Measurements from ENCODE around the gene VPS16. TPM values are rescaled to one million over a fixed set of nuclear protein-coding genes. Genes with fewer than 3 reads are reported as not detected.

VPS16 gene
- total RNA-seq, 1 experiment from 2014 or later, result 26.2 TPM

DNA sequence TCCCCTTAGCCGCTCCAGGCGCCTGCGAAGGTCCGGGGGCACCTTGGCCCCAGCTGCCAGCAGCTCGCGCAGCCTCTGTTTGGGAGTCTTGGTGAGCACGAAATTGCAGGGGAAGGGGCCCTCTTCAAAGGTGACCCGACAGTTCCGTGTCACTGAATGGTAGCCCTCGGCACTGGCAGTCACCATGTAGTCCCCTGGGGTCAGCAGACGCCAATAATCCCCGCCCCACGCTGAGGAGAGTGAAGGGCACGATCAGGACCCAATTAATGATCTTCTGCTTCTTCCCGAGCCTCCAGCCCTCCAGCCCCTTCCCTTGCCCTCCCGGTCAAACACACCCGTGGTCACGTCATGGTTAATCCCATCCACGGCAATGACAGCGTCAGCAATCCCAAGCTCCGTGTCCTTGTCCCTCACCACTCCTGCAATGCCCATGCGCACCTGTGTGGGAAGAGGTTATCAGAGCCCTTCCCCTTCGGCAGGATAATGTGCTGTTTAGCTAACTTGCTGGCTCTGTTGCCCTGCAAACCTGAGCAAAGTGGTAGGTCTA lies 46.3 kb upstream of the VPS16 start:
- CTCF ChIA-PET, result interaction anchor here (1.0 kb wide), 1 partner anchor 105 kb away, joined by 3 read pairs; no protein-coding TSS in a partner anchor
- Mint-ChIP-seq H3K36me3 (peaks cover 22% of the 10 kb centered on the region), H3K27ac (no peak overlapping the region)

DNA sequence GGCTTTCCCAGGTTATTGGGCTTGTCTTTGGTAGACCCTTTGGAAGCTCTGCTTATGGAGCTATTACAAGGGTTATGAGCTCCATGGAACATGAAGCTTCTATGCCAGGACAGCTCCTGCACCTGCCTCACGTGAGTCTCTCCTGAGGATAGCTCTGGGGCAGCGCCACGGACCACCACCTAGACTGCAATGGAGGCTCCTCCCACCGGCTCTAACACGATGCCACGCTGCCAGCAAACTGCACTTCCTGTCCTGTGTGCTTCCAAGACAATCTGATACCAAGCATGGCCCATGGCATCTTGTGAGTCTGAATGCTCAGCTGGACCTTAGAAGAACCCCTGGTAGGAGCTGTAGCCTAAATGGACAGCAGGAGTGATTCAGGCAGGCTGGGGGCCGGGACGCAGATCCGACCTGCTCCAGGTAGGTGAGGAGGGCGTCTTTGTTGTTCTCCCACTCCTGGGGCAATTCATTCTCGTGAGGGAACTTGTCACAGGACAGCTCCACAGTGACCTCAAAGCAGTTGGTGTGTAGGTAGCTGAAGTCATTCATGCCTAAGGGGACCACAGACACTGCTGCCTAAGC lies 45.6 kb upstream of the VPS16 start:
- Mint-ChIP-seq H3K4me3 (no peak overlapping the region), H3K9me3 (no peaks in the 10 kb centered on the region), H3K4me1 (peaks cover 13% of the 10 kb centered on the region), H3K27me3 (ENCODE audit: low read depth) (peaks cover 5% of the 10 kb centered on the region; the same call in 1 of the 2 replicates), H3K27ac (no peak overlapping the region), H3K36me3 (peaks cover 22% of the 10 kb centered on the region)
- ATAC-seq, result no peak
- TF ChIP-seq NR2C2 (CRISPR knock-in tag; IDR thresholded peaks at IDR 0.05) (no peak), SMAD3 (CRISPR knock-in tag; IDR thresholded peaks at IDR 0.05; ENCODE audit: borderline replicate concordance) (no peak), SMAD4 (CRISPR knock-in tag; IDR thresholded peaks at IDR 0.05) (no peak)
- TF ChIP-seq, protein P1, sequence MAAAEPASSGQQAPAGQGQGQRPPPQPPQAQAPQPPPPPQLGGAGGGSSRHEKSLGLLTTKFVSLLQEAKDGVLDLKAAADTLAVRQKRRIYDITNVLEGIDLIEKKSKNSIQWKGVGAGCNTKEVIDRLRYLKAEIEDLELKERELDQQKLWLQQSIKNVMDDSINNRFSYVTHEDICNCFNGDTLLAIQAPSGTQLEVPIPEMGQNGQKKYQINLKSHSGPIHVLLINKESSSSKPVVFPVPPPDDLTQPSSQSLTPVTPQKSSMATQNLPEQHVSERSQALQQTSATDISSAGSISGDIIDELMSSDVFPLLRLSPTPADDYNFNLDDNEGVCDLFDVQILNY (CRISPR knock-in tag; IDR thresholded peaks at IDR 0.05), result no peak
- TF ChIP-seq, protein P2, sequence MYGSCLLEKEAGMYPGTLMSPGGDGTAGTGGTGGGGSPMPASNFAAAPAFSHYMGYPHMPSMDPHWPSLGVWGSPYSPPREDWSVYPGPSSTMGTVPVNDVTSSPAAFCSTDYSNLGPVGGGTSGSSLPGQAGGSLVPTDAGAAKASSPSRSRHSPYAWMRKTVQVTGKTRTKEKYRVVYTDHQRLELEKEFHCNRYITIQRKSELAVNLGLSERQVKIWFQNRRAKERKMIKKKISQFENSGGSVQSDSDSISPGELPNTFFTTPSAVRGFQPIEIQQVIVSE (CRISPR knock-in tag; IDR thresholded peaks at IDR 0.05; ENCODE audit: borderline replicate concordance), result no peak
- ChIA-PET CTCF (interaction anchor here (0.7 to 1.0 kb wide), 2 partner anchors 57 to 106 kb away, joined by 3 read pairs; no protein-coding TSS in a partner anchor), POLR2A (interaction anchor here (0.5 kb wide), 1 partner anchor 130 kb away, joined by 3 read pairs; no protein-coding TSS in a partner anchor)
- DNase-seq (ENCODE audit: low spot score), result no peak

More for the DNA sequence above, 46.3 kb upstream of the VPS16 start:
- H3K4me3 Mint-ChIP-seq, result no peak overlapping the region
- POLR2A ChIA-PET, result no interaction called here
- TF ChIP-seq SMAD3 (CRISPR knock-in tag; IDR thresholded peaks at IDR 0.05; ENCODE audit: borderline replicate concordance), result no peak
- TF ChIP-seq, protein P3, sequence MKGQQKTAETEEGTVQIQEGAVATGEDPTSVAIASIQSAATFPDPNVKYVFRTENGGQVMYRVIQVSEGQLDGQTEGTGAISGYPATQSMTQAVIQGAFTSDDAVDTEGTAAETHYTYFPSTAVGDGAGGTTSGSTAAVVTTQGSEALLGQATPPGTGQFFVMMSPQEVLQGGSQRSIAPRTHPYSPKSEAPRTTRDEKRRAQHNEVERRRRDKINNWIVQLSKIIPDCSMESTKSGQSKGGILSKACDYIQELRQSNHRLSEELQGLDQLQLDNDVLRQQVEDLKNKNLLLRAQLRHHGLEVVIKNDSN (CRISPR knock-in tag; IDR thresholded peaks at IDR 0.05), result no peak
- TF ChIP-seq ELF4 (CRISPR knock-in tag; IDR thresholded peaks at IDR 0.05; ENCODE audit: low read depth), result no peak
- TF ChIP-seq SP1 (CRISPR knock-in tag; conservative IDR thresholded peaks at IDR 0.05), result no peak
- TF ChIP-seq, protein P4, sequence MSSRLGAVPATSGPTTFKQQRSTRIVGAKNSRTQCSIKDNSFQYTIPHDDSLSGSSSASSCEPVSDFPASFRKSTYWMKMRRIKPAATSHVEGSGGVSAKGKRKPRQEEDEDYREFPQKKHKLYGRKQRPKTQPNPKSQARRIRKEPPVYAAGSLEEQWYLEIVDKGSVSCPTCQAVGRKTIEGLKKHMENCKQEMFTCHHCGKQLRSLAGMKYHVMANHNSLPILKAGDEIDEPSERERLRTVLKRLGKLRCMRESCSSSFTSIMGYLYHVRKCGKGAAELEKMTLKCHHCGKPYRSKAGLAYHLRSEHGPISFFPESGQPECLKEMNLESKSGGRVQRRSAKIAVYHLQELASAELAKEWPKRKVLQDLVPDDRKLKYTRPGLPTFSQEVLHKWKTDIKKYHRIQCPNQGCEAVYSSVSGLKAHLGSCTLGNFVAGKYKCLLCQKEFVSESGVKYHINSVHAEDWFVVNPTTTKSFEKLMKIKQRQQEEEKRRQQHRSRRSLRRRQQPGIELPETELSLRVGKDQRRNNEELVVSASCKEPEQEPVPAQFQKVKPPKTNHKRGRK (CRISPR knock-in tag; IDR thresholded peaks at IDR 0.05; ENCODE audit: borderline replicate concordance), result no peak
- TF ChIP-seq NR3C1 (CRISPR knock-in tag; conservative IDR thresholded peaks at IDR 0.05; ENCODE audit: low read depth), result no peak
- TF ChIP-seq, protein P5, sequence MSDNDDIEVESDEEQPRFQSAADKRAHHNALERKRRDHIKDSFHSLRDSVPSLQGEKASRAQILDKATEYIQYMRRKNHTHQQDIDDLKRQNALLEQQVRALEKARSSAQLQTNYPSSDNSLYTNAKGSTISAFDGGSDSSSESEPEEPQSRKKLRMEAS (CRISPR knock-in tag; IDR thresholded peaks at IDR 0.05), result no peak
- no peak for TF ChIP-seq CREB1 (CRISPR knock-in tag; IDR thresholded peaks at IDR 0.05)
- TF ChIP-seq, protein P6, sequence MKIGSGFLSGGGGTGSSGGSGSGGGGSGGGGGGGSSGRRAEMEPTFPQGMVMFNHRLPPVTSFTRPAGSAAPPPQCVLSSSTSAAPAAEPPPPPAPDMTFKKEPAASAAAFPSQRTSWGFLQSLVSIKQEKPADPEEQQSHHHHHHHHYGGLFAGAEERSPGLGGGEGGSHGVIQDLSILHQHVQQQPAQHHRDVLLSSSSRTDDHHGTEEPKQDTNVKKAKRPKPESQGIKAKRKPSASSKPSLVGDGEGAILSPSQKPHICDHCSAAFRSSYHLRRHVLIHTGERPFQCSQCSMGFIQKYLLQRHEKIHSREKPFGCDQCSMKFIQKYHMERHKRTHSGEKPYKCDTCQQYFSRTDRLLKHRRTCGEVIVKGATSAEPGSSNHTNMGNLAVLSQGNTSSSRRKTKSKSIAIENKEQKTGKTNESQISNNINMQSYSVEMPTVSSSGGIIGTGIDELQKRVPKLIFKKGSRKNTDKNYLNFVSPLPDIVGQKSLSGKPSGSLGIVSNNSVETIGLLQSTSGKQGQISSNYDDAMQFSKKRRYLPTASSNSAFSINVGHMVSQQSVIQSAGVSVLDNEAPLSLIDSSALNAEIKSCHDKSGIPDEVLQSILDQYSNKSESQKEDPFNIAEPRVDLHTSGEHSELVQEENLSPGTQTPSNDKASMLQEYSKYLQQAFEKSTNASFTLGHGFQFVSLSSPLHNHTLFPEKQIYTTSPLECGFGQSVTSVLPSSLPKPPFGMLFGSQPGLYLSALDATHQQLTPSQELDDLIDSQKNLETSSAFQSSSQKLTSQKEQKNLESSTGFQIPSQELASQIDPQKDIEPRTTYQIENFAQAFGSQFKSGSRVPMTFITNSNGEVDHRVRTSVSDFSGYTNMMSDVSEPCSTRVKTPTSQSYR (CRISPR knock-in tag; IDR thresholded peaks at IDR 0.05), result no peak
- TF ChIP-seq ZNF423 (CRISPR knock-in tag; IDR thresholded peaks at IDR 0.05), result no peak
- no peaks in the 10 kb centered on the region for H3K9me3 Mint-ChIP-seq
- H3K27me3 Mint-ChIP-seq (ENCODE audit: low read depth), result peaks cover 9% of the 10 kb centered on the region
- peaks cover 6% of the 10 kb centered on the region for H3K4me1 Mint-ChIP-seq
- no peak for ATAC-seq
- DNase-seq (ENCODE audit: low spot score), result no peak
